Activated CD8-positive, alpha-beta memory T cell treated with anti-CD3 and anti-CD28 coated beads, Interleukin-2, amount 50 U/mL, for 4 hours (primary cell): ENCODE measurements around the gene KIAA1755.

Experiments used
- DNase-seq: peaks from one replicate; pipeline ENCODE4 v3.0.0-alpha.2; 2020

KIAA1755 gene

DNA sequence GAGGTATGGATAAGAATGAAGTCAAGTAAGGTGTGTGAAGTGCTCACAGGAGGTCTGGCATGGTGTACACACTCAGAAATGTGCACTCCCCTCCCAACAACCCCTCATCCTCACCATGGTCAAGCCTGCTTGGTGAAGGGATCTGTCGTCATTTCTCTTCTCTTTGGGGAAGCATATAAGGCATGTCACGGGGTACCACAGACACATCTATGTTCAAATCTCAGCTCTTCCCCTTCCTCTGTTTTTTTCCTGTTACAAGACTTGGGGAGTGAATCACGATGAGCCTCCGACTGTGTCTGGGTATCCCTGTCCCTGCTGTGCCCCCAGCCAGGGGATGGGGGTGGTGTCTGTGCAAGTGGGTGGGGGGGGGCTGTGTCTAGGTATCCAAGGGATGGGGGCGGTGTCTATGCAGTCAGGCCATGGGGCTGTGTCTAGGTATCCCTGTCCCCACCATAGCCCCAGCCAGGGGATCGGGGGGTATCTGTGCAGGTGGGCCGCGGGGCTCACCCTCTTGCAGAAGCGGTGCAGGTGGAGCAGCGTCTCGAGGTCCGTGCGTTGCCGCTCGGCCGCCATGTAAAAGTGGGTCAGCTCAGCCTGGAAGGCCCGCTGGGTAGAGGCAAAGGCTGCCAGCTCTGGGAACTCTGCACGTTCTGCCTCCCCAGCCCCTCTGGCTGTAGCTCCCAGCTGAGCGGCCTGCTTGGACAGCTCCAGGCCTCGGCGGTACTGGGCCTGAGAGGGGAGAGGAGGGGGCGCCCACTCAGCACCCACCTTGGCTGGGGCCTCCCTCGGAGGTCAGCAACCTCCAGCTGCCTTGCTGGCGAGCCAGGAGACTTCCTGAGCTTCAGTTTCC is 43.6 kb downstream of the KIAA1755 start:
- no peak for DNase-seq

DNA sequence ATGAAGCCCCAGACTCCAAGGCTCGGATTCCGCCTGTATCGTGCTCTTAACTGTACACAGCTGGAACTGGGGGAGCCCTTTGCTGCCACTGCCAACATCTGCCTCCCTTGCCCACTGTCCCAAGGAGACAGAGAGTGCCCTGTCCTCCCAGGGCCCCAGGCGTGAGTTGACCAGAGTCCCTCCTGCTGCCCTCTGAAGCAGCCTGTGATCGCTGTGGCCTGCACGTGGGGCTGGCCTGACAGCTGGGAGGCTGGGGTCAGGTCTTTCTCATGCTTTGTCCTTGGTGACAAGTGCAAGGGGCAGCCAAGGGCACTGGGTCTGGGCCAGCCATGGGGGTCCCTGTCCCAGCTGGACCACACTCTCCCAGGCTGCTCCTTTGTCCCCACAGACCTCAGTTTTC is 44.3 kb downstream of the KIAA1755 start:
- DNase-seq, result no peak

DNA sequence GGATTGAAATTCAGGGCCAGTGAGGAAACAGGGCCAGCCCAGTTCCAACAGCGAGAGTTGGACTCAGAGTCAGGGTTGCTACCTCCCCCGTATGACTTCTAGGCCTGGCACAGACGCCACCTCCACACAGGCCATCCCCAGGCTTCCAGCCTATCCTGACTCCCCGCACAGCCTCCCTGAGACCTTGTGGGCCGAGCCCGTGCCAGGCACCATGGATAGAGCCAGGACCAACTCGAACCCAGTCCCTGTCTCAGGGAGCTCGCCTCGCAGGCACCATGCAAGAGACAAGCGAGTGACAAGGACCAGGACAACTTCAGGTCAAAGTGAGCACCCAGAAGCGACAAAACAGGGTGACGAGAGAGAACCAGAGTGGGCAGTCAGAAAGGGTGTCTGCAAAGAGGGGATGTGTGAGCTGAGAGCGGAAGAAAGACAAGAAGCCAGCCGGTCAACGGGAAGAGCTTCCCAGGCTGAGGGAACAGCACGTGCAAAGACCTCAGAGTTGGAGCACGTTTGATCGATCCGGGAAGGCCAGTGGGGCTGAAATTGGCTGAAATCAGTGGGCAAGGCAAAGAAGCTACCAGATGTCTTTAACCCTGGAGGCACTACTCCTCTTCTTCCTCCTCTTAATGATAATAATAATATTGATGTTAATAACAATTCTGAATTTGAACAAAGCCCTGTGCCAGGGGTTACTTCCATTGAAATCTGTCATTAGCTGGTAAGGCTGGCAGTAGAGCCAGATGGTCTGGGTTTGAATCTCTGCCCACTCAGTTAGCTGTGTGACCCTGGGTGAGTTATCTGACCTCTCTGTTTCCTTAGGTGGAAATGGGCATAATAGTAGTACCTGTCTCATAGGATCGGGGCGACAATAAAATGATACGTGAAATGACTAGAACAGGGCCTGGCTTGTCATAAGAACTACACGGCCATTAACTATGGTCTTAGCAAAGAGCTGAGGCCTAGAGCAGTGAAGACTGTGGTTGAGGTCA is 45.0 kb downstream of the KIAA1755 start:
- DNase-seq, result no peak

DNA sequence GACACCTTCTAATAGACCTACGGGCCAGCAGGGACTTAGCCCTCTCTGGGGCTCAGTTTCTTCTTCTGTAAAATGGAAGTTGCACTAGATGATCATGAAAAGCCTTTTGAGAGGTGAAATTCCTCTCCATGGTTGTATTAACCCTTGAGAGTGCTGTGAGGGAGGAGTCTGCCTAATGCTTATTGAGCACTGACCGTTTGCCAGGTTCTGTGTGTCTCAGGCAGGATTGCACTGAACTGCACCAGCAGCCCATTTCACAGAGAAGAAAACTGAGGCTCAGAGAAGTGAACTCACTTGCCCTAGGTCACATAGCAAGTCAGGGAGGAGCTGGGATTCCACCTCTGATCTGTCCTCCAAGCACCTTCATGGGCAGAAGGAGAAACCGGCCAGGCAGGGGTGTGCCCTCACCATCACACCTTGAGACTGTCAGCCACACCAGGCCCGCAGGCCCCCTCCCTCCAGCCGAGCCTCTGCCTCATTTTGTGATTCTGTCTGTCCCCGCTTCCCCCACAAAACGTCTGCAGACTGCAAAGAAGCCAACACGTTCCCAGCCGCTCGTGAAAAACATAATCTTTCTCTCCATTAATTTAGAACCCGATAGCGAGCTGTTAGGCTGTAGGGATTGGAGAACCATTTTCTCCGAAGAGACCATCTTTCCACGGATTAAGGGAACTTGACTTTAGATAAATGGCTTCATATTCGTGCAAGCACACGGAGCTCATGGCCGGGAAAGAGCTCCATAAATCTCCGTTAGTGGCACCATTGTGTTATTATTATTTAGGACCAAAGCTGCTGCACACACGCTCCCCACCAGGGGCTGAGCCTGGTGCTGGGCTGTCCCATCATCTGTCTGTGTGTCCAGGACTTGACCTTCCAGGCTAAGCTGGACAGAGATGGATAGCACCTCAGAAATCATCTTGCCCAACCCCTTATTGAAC is 46.0 kb downstream of the KIAA1755 start:
- DNase-seq, result no peak

DNA sequence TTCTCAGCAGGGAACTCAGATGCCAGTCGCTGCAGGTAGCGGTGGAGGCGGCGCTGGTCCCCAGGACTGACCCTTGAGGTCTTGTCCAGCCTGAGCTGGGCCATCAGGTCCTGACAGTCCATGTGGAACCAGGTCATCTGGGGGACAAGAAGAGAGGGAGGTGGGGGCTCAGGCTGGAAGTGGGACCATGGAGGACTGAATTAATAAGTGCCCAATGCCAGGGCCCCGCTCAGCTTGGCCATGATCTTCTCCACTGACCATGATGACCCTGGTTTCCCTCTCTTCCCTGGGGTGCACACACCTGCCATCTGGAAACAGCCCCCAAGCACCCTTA is 47.0 kb downstream of the KIAA1755 start:
- no peak for DNase-seq

DNA sequence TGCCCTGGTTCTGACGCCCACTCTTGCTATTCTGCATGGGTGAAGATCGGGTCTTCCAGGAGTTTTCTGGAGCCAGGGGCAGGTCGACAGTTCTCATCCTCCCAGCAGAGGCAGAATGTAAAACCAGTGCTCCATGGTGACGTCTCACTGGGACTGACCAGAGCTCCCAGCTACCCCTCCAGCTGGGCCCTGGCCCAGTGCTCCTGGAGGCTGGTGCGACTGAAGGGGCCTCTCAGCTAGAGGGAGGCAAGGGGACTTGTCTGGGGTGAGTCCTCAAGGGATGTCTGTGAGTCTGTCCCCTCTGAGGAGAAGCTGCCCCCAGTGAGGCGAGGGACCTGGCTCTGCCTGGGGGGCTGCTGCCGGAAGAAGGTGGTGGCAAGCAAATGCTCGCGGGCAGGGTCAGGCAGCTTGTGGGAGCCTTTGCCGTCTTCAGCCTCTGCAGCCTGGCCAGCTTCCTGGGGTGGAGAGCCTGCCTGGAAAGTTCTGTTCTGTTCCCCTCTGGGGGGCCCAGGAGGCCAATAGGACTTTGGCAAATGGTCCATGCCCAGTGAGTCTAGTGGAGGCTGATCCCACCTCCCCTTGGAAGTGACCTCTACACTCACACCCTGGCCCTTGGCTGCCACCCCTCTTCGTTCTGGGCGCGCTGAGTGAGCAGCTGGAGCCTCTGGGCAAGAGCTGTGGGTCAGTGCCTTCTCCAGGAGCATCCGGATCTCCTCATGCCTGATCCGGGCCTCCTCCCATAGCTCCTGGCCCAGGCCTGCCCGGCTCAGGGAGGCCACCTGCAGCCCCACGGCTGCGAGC is 47.5 kb downstream of the KIAA1755 start:
- DNase-seq, result no peak

GRCh38 chr20:38211200-38212097 is 49.1 kb downstream of the KIAA1755 start:
- DNase-seq, result no peak

DNA sequence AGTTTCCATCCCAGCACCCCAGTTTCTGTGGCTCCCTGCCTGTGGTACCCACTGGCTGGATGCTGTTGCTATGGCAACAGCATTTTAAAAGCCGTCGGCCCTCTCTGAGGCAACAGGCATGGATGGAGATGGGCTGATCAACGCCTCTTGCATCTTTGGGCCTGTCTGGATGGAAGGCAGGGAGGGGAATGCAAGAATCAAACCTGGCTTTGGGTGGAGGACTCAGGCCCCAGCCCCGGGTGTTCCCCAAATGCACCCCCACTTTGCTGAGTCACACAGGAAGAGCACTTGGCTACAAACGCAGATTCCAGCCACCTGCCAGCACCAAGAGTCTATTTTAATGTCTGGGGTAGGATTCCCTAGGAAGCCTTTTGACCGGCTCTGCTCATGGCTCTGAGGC is 49.8 kb downstream of the KIAA1755 start:
- no peak for DNase-seq

DNA sequence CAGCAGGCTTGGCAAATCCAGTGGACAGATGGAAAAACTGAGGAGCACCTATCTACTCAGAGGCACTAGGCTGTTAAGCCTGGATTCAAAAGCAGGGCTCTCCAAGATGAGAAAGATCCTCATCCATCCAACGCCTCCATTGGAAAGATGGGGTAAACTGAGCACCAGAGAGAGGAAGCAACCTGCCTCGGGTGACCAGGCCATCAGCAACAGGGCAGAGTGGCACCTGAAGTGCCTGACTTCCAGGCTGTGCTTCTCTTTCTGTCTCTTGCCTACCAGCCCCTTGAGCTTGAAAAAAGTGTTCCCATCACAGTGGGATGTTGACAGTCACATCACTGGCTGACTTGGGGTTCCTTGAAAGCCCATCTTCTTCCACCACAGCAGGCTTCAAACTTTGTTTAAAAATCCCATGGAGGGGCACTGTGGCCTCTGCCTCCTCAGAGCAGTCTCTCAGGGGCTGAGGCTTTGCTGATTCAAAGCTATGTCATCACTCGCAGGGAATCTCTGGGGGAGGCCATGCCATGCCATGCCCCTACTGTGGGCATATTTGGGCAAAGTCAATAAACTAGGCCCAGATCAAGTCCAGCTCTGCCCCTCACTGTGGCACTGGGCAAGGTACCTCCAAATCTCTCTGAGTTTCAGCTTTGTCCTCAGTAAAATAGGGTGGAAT is 50.7 kb downstream of the KIAA1755 start:
- DNase-seq, result no peak

GRCh38 chr20:38209054-38209675 is 51.4 kb downstream of the KIAA1755 start:
- no peak for DNase-seq

DNA sequence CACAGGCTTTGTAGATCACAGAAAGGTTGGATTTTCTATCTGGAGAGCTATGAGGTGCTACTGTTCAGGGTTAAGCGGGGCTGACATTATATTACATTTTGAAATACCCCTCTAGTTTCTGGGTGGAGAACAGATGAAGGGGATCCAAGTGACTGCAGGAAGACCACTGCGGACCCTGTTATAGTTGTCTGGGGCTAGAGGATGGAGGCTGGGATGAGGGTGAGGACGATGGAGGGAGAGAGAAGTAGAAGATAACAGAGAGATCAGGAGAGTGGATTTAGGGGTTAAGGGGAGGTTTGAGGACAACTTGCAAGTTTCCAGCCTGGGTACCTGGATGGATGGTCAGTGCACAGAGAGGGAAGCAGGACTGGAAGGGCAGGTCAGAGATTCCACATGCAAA is 52.0 kb downstream of the KIAA1755 start:
- DNase-seq, result no peak

DNA sequence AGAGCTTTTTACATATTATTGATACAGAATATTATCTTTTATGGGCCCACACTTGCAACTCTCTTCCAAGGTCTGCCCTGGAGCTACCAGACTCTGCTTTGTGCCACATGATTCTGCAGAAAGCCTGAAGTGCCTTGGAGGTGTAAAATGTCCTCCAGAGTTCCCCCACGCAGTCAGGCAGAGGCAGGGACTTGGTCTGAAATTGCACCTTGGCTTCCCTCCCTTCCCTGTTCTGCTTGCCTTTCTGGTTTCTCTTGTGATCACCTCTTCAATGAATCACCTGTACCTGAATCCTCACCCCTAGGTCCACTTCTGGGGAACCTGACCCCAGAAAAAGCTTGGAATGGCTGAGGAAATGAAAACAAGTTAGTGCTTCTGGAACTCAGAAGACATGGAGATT is 52.4 kb downstream of the KIAA1755 start:
- DNase-seq, result no peak

DNA sequence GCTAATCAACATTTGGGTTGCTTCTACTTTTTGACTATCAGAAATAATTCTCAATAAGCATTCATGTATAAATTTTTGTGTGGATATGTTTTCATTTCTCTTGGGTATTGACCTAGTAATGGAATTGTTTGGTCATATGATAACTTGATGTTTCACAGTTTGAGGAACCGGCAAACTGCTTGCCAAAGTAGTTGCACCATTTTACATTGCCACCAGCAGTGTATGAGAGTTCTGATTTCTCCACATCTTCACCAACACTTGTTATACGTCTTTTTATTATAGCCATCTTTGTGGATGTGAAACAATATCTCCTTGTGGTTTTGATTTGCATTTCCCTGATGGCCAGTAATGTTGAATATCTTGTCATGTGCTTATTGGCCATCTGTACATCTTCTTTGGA is 52.9 kb downstream of the KIAA1755 start:
- no peak for DNase-seq

DNA sequence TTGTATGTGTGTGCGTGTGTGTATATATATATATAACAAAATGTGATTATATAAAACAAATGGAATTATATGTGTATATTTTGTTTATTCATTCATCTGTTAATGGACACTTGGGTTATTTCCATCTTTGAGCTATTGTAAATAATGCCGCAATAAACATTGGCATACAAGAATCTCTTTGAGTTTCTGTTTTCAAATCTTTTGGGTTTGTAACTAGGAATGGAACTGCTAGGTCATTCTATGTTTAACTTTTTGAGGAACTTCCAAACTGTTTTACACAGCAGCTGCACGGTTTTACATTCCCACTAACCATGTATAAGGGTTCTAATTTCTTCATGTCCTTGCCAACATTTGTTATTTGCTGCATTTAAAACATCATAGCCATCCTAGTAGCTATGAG is 55.5 kb downstream of the KIAA1755 start:
- no peak for DNase-seq

DNA sequence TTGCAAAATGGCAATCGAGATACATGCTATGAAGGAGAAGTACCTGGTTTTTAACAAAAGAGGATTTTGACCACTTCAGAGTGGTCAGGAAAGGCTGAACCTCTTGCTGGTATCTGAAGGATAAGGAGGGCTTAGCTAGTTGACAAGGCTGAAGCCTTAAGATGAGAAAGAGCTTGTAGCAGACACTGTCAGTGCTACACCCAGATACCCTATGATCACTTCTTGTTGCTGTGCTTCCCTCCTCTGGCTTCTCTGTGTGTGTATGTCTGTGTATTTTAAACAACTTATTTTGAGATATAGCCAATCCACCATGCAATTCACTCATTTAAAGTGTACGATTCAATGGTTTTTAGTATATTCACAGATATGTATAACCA is 56.6 kb downstream of the KIAA1755 start:
- DNase-seq, result no peak

DNA sequence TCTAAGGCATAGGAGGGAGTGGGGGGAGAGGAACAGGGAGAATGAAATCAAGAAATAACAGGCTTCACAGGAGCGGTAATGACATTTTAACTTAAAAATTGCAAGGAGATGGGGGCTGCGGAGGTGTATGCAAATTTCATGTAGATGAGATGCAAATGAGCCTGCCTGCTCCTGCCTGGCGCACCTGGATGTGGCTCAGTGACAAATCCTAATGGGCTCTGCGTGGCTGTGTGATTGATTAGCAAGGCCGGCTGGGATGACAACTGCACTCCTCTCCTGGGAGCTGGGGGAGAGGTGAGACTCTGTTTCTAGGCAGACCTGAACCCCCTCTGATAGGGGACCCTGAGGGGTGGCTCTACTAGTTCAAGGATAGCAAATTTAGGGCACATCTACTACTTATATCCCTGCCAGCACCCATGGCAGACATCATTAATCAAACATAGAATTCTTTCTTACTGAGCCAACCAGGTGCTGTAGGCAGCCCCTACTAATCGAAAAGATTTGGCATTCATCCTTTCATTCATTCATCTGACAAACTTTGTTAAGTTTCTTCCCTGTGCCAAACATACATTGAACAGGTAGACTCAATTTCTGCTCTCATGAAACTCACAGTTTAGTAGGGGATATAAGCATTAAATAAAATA is 57.1 kb downstream of the KIAA1755 start:
- no peak for DNase-seq

- no peak for DNase-seq
These were observed 57.6 kb downstream of the KIAA1755 start for GRCh38 chr20:38202982-38203293.

DNA sequence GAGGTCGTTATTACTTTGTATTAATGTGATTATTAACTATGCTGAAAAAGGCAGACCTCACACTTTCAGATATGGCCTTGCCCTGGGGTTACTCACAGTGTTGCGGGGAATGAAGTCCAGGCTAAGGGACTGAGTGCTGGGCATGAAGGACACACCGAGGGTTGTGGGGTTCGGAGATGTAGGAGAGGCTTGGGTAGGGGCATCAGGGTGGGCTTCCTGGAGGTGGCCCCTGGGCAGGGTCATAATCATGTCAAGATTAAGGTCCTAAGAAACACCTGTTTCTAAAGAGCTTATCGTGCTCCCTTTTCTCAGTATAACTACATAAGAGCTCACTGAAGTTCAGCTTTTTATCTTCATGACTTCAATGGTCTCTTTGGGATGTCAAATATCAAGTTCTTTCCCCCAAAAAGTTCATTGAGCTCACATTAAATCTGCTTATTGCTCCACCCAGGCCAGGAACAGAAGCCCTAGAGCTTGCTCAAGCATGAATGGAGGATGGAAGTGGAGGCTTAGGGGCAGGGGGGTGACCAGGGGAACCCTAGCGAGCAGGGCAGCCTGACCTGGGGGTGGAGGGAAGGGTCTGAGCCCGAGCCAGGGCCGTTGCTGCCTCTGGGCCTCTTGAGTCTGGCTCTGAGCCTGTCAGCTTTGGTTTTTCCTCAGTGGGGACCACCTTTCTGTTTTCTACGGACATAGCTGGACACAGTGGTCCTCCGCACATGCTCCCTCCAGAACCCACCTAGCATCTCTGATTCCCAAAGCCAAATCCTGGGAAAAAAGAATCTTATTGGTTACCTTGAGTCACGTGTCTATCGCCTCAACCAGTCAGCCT is 58.2 kb downstream of the KIAA1755 start:
- DNase-seq, result no peak

DNA sequence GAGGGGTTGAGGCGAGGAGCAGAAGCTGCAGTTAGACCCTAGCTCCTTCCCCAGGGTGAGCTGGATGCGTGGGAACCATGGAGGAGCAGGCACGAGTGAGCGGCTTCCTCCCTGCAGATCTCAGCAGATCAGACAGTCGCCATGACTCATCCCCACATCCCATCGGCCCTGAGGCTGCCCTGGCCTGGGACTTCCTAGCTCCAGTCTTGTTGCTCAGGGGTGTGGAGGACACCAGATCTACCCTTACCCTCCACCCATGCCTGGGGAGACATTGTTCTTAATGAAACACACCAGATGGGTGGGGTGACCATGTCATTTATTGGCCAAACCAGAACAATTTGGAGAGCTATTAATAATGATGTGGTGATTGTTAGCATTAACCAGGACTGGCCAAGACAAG is 59.2 kb downstream of the KIAA1755 start:
- DNase-seq, result no peak
